Thymus (tissue), 11 donors: ENCODE results near the gene MYLK2. TPM values are rescaled to one million over a fixed set of nuclear protein-coding genes. Genes with fewer than 3 reads are reported as not detected.

Experiments used
- DNase-seq, 9 donors: peaks; one replicate each; pipeline ENCODE4 v3.0.0-alpha.2; 2013; ENCODE audit warnings: low spot score in 9 of 9, low read depth in 6 of 9, missing footprints in 1 of 9
- H3K27ac ChIP-seq, 2 donors: one replicate each; pipeline ENCODE4 v1.5.1; 2013; ENCODE audit warnings: control low read depth in 1 of 2, low read depth in 1 of 2, low read length in 1 of 2, mild to moderate bottlenecking in 1 of 2, moderate library complexity in 1 of 2
- H3K27me3 ChIP-seq, 2 donors: one replicate each; pipeline ENCODE4 v1.5.1; 2013; ENCODE audit warnings: low read length in 1 of 2; ENCODE audit not compliant: control insufficient read depth in 2 of 2, insufficient read depth in 1 of 2
- H3K36me3 ChIP-seq, 2 donors: one replicate each; pipeline ENCODE4 v1.5.1; 2013; ENCODE audit warnings: low read length in 1 of 2, mild to moderate bottlenecking in 1 of 2, moderate library complexity in 1 of 2; ENCODE audit not compliant: control insufficient read depth in 2 of 2, insufficient read depth in 2 of 2
- H3K4me1 ChIP-seq, 2 donors: one replicate each; pipeline ENCODE4 v1.5.1; 2013; ENCODE audit warnings: low read length in 2 of 2; ENCODE audit not compliant: control insufficient read depth in 2 of 2, insufficient read depth in 2 of 2
- H3K4me3 ChIP-seq, 2 donors: one replicate each; pipeline ENCODE4 v1.5.1; 2013; ENCODE audit warnings: low read length in 2 of 2, control low read depth in 1 of 2, mild to moderate bottlenecking in 1 of 2
- H3K9me3 ChIP-seq, 2 donors: one replicate each; pipeline ENCODE4 v1.5.1; 2013; ENCODE audit warnings: low read length in 1 of 2, mild to moderate bottlenecking in 1 of 2; ENCODE audit not compliant: control insufficient read depth in 2 of 2, insufficient read depth in 1 of 2
- WGBS: extraction: QIAGEN DNeasy Blood & Tissue Kit; methylation state at CpG from one replicate; pipeline ENCODE4 v1.1.7; 2013; 5-methylcytosine and 5-hydroxymethylcytosine counted together
- polyA plus RNA-seq: library from polyadenylated mRNA; stranded (reverse); fragments of 200-250 nt; gene quantifications from one replicate; pipeline ENCODE4 v1.2.3, GENCODE V29; 2013
- total RNA-seq: library from RNA; stranded (reverse); fragments of 120-200 nt; gene quantifications from one replicate; pipeline ENCODE4 v1.2.4, GENCODE V29; 2013
- donor health status: healthy.

The MYLK2 gene
- total and polyA plus RNA-seq, 2 donors = 0.66 to 1.4 TPM

DNA sequence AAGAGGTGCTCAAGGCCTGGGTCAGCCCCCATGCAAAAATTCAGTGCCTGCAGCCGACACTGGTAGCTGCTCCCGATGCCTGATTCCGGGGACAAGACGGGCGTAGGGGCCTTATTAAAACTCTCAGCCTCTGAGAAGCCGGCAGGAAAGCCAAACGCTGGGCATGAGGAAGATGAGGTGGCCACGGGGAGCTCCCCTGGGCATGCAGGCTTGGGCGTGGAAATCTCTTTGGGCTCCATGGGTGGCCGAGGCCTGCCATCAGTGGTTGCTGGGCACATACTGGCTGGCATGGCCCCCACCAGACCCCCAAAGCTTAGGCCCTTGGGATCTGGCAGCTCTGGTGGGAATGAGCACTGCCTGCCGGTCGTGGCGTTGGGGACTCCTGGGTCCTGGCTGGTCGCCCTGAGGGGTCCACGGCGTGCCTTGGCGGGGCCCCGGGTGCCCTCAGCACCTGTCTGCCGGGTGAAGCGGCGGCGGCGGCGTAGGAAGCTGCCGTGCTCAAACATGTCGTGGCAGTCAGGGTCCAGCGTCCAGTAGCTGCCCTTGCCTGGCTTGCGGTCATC lies 25.7 kb downstream of the MYLK2 start:
- peak overlapping the region in 1 of 2 donors; percentile 62 for H3K27ac ChIP-seq

DNA sequence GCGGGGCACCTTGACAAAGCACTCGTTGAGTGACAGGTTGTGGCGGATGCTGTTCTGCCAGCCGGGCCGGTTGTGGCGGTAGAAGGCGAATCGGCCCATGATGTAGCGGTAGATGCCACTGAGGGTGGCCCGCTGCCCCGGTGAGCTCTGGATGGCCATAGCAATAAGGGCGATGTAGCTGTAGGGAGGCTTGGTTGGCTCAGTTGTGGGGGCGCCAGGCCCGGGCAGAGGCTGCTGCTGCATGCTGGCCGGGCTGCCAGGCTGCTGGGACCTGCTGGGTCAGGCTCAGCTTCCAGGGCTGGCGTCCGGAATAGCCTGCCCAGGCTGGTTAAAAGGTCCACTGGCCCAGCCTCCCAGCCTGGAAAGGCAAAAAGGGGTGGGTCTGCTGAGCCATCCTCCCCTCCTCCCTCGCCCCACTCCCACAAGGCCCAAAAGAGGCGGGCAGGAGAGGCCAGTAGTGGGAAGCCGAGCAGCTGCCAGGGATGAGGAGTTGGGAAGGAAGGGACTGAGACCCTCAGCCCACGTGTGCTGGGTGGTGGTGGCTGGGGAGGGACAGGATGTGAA lies 26.2 kb downstream of the MYLK2 start, which contains the start of gene FOXS1:
TSS of gene FOXS1 (minus strand) at position 305 of the 564 bp plus-strand sequence. CDS start at position 243, 62 bp downstream.
- no peaks in the 10 kb centered on the region for H3K36me3 ChIP-seq
- H3K4me3 ChIP-seq = no peak within 1 kb of the TSS
- peaks cover 0 to 4% of the 10 kb centered on the region in 2 donors for H3K4me1 ChIP-seq
- WGBS = 89% methylated on average over 21 of the region's 21 CpGs
- H3K27ac ChIP-seq = peak within 1 kb of the TSS in 1 of 2 donors; percentile 62
- H3K27me3 ChIP-seq = peaks cover 0 to 29% of the 10 kb centered on the region in 2 donors
- DNase-seq = no peak
- no peaks in the 10 kb centered on the region for H3K9me3 ChIP-seq

More for the DNA sequence above, 25.7 kb downstream of the MYLK2 start:
- 93% methylated on average over 28 of the region's 28 CpGs for WGBS
- no peak for DNase-seq
- Histone ChIP-seq H3K4me3 (no peak overlapping the region), H3K27me3 (peaks cover 0 to 23% of the 10 kb centered on the region in 2 donors), H3K36me3 (no peaks in the 10 kb centered on the region), H3K4me1 (peaks cover 0 to 4% of the 10 kb centered on the region in 2 donors), H3K9me3 (no peaks in the 10 kb centered on the region)

- Histone ChIP-seq H3K9me3 (no peaks in the 10 kb centered on the region), H3K4me3 (no peak overlapping the region), H3K27me3 (peaks cover 0 to 41% of the 10 kb centered on the region in 2 donors), H3K4me1 (peaks cover 0 to 4% of the 10 kb centered on the region in 2 donors), H3K27ac (no peak overlapping the region), H3K36me3 (no peaks in the 10 kb centered on the region)
- DNase-seq = no peak
- 76% methylated on average over 3 of the region's 3 CpGs for WGBS
These were observed 27.6 kb downstream of the MYLK2 start for GRCh38 chr20:31846793-31847138.

DNA sequence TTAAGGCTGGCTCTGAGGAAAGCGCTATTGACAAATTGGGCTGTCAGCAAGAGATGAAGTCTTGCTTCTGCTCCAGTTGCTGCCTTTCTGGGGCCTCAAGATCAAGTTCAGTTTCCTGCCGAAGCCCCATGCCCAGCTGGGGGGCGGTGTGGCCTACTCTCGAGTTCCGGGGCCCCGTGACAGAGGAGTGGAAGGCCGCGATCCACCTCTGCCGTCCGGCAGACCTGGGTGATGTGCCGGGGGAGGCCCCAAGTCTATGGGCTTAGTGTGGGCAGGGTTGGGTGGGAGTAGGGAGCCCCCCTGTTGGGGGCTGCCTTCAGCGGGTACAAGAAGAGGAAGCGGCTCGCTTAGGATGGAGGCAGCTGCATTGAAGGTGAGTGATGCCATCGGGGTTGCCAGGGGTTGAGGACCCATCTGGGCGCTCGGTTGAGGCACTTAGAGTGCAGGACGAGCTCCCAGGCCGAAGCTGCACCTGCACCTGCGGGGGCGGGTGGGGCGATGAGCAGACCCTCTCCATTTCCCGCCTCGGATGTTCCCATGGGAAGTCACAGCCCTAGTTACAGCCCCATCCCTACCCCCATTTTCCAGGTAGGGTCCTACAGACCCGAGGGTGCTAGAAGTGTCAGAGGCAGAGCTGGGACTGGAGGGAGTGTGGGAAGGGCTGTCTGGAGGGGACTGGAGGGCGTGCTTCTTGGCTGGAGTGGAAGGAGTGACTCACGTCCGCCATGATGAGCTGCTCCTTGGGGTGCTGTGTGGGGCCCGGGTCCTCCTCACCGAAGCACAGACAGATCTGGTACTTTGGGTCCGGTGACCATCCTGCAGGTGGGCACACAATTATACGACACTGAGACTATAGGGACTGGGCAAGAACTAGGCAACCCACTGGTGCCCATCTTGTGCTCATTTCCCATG lies 29.2 kb downstream of the MYLK2 start:
- H3K27me3 ChIP-seq = peaks cover 0 to 45% of the 10 kb centered on the region in 2 donors
- no peak overlapping the region for H3K27ac ChIP-seq
- H3K4me3 ChIP-seq = no peak overlapping the region
- no peaks in the 10 kb centered on the region for H3K4me1 ChIP-seq
- no peaks in the 10 kb centered on the region for H3K9me3 ChIP-seq
- DNase-seq = no peak
- WGBS = 79% methylated on average over 32 of the region's 32 CpGs
- no peaks in the 10 kb centered on the region for H3K36me3 ChIP-seq

DNA sequence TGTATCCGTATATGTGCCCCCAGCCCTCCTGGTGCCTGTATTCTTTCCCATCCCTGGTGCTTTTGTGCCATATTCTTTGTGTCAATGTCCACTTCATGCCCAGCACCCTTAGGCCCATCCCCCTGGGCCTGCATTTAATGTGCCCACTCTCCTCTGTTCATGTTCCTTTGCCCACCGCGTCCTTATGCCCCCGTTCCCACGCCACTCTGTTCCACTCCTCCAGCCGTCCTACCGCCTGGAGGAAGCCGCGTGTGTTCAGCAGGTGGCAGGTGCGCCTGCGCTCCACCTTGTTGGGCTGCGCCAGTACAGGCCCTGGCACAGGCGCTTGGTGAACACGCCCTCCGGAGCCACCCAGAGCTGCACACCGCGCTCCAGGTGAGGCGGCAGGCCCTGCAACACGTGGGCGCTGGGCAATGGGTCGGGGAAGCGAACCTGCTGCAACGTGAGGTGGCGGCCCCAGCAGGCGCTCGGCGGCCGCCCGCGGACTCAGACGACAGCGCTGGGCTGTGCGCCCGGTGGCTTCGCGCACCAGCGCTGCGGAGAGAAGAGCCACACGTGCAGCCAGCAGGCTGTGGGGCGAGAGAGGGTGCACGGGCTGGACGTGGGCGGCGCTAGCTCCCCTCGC lies 30.3 kb downstream of the MYLK2 start:
- Histone ChIP-seq H3K9me3 (no peaks in the 10 kb centered on the region), H3K27me3 (peaks cover 0 to 46% of the 10 kb centered on the region in 2 donors), H3K4me1 (no peaks in the 10 kb centered on the region), H3K36me3 (no peaks in the 10 kb centered on the region), H3K4me3 (no peak overlapping the region), H3K27ac (no peak overlapping the region)
- DNase-seq = no peak
- 63% methylated on average over 45 of the region's 45 CpGs for WGBS

DNA sequence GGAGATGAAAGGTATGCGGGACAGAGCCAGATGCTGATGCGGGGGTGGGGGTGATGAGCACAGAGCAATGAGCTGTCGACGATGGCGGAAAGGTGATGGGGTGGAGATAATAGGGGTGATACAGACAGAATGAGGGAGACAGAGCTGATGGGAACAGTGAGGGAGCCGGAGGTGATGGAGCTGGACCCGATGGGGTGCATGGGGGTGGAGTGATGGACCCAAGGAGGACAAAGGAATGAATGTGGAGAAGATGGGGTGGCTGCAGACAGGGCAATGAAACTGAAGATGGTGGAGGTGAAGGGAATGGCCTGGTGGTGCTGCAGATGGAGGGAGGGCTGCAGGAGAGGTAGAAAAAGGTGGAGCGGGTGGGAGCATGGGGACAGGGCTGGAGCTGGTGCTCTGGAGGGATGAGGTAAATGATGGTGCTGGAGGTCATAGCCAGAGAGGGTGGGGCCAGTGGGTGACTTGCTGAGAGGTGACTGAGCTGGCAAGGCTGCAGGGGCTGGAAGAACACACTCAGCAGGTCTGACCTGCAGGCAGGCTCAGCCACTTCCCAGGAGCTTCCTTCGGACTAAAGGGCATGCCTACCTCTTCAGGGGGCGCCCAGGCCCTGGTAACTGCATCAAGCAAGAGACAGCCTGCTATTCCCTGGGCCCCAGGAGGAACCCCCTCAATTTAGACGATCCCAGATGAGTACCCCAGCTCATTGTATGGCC lies 32.2 kb downstream of the MYLK2 start:
- 82% methylated on average over 11 of the region's 11 CpGs for WGBS
- H3K9me3 ChIP-seq = no peaks in the 10 kb centered on the region
- H3K27ac ChIP-seq = no peak overlapping the region
- no peaks in the 10 kb centered on the region for H3K36me3 ChIP-seq
- H3K4me3 ChIP-seq = no peak overlapping the region
- peaks cover 2 to 47% of the 10 kb centered on the region in 2 donors for H3K27me3 ChIP-seq
- no peaks in the 10 kb centered on the region for H3K4me1 ChIP-seq
- no peak for DNase-seq

DNA sequence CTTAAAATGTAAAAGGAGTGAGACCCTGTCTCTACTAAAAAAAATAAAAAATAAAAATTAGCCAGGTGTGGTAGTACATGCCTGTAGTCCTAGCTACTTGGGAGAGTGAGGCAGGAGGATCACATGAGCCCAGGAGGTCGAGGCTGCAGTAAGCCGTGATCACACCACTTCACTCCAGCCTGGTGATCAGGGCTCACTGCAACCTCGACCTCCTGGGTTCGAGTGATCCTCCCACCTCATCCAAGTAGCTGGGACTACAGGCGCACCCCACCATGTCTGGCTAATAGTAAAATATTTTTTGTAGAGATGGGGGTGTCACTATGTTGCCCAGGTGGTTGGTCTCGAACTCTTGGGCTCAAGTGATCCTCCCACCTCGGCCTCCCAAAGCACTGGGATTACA lies 34.3 kb downstream of the MYLK2 start:
- no peak for DNase-seq
- no peaks in the 10 kb centered on the region for H3K36me3 ChIP-seq
- no peaks in the 10 kb centered on the region for H3K4me1 ChIP-seq
- no peak overlapping the region for H3K27ac ChIP-seq
- peaks cover 2 to 51% of the 10 kb centered on the region in 2 donors for H3K27me3 ChIP-seq
- H3K4me3 ChIP-seq = no peak overlapping the region
- WGBS = 93% methylated on average over 7 of the region's 7 CpGs
- no peaks in the 10 kb centered on the region for H3K9me3 ChIP-seq

DNA sequence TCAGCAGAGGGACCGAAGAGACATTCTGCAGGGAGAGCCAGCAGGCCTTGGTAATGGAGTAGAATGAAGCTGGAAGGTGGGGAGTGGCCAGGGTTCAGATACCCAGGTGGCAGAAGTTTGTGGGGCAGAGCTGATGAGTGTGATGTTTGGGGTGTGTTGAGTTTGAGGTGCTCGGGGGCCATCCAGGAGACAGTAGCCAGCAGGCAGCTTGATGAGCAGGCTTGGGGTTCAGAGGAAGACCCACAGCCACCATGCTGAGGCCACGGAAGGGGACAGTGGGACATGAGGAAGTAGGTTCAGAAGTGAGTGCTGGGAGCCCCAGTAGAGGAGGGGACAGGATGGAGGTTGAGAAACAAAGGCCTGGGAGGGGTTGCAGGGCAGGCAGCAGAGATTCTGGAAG lies 37.4 kb downstream of the MYLK2 start:
- no peak for DNase-seq
- peaks cover 4 to 48% of the 10 kb centered on the region in 2 donors for H3K27me3 ChIP-seq
- no peaks in the 10 kb centered on the region for H3K36me3 ChIP-seq
- H3K4me3 ChIP-seq = no peak overlapping the region
- WGBS = 80% methylated on average over 3 of the region's 3 CpGs
- H3K4me1 ChIP-seq = peaks cover 6 to 10% of the 10 kb centered on the region in 2 donors
- no peaks in the 10 kb centered on the region for H3K9me3 ChIP-seq
- H3K27ac ChIP-seq = no peak overlapping the region
